GM12874 (cell line): ENCODE data around the gene TNFRSF14.

Experiments used
- CTCF ChIP-seq: IDR thresholded peaks from 2 replicates; pipeline ENCODE4 v1.5.1; 2011; ENCODE audit warnings: low read depth, mild to moderate bottlenecking, control low read depth, low read length, moderate library complexity; ENCODE audit not compliant: insufficient read depth

TNFRSF14 gene

GRCh38 chr1:2594641-2595131, 38.5 kb downstream of the TNFRSF14 start:
- no peak for TF ChIP-seq CTCF

GRCh38 chr1:2595261-2595811, 39.2 kb downstream of the TNFRSF14 start:
- TF ChIP-seq CTCF, result no peak

- no peak for TF ChIP-seq CTCF
Measured at GRCh38 chr1:2595812-2596529, 39.8 kb downstream of the TNFRSF14 start.

GRCh38 chr1:2596530-2597333, 40.6 kb downstream of the TNFRSF14 start:
- no peak for TF ChIP-seq CTCF

- no peak for TF ChIP-seq CTCF
Measured at GRCh38 chr1:2597441-2598328, 41.5 kb downstream of the TNFRSF14 start.

- TF ChIP-seq CTCF, result 0 out of 2 replicates have a peak, but pooled peaks have one; percentile 9
Measured at GRCh38 chr1:2598329-2598931, 42.3 kb downstream of the TNFRSF14 start.
